ENCODE results near the gene GYG1.
"Not testable (repeated sequence)": the region's sequence is repeated elsewhere in the genome, so short reads cannot be mapped to it uniquely, and the experiment has no call there.

The GYG1 gene

GRCh38 chr3:148987551-148987950, 3.8 kb upstream of the GYG1 start:
- H3K9me3 ChIP-seq (ENCODE audit: control extremely low read depth in 1 of 5, control insufficient read depth in 4 of 5, insufficient read depth in 2 of 5, low read depth in 1 of 5, low read length in 4 of 5); DNase-seq; H3K27me3 ChIP-seq (replicated peaks in 2 of 5; ENCODE audit: control insufficient read depth in 4 of 5, insufficient read depth in 5 of 5, low read length in 4 of 5); POLR2A ChIA-PET; H3K27ac ChIP-seq (ENCODE audit: insufficient read depth in 1 of 2, low read depth in 1 of 2, low read length in 2 of 2, poor library complexity in 1 of 2, severe bottlenecking in 2 of 2); H3K4me3 ChIP-seq (ENCODE audit: control insufficient read depth in 1 of 7, extremely low read depth in 1 of 7, insufficient read depth in 4 of 7, low read depth in 2 of 7, low read length in 6 of 7); H3K36me3 ChIP-seq (ENCODE audit: control insufficient read depth in 4 of 4, insufficient read depth in 4 of 4, low read length in 3 of 4); CTCF ChIA-PET: not testable (repeated sequence)
- peaks cover 9 to 25% (median 13%) of the 10 kb centered on the region in 4 experiments for H3K4me1 ChIP-seq (ENCODE audit: control extremely low read depth in 1 of 4, control insufficient read depth in 4 of 4, insufficient read depth in 4 of 4, low read length in 3 of 4)
- 97% methylated on average over 17 of the region's 29 CpGs for WGBS (ENCODE audit: insufficient coverage)

- CTCF ChIA-PET: interaction anchor here (0.9 to 2.5 kb wide), 5 partner anchors 9 to 36 kb away, joined by 3 to 12 read pairs (median 4); no protein-coding TSS in a partner anchor
- POLR2A ChIA-PET: no interaction called here
- H3K27me3 ChIP-seq (replicated peaks in 2 of 5; ENCODE audit: control insufficient read depth in 4 of 5, insufficient read depth in 5 of 5, low read length in 4 of 5): no peaks in the 10 kb centered on the region
- 100% methylated on average over 1 of the region's 4 CpGs for WGBS (ENCODE audit: insufficient coverage)
- H3K27ac ChIP-seq (ENCODE audit: insufficient read depth in 1 of 2, low read depth in 1 of 2, low read length in 2 of 2, poor library complexity in 1 of 2, severe bottlenecking in 2 of 2): no peak overlapping the region
- peak overlapping the region in 5 of 7 experiments; percentile 15 to 84 (median 82) for H3K4me3 ChIP-seq (ENCODE audit: control insufficient read depth in 1 of 7, extremely low read depth in 1 of 7, insufficient read depth in 4 of 7, low read depth in 2 of 7, low read length in 6 of 7)
- peaks cover 11 to 28% (median 17%) of the 10 kb centered on the region in 4 experiments for H3K4me1 ChIP-seq (ENCODE audit: control extremely low read depth in 1 of 4, control insufficient read depth in 4 of 4, insufficient read depth in 4 of 4, low read length in 3 of 4)
- DNase-seq: peak in 2 of 3 donors; percentile 18 to 44
- peaks cover 0 to 10% (median 4%) of the 10 kb centered on the region in 4 experiments for H3K36me3 ChIP-seq (ENCODE audit: control insufficient read depth in 4 of 4, insufficient read depth in 4 of 4, low read length in 3 of 4)
- H3K9me3 ChIP-seq (ENCODE audit: control extremely low read depth in 1 of 5, control insufficient read depth in 4 of 5, insufficient read depth in 2 of 5, low read depth in 1 of 5, low read length in 4 of 5): no peaks in the 10 kb centered on the region
Observed at GRCh38 chr3:148990236-148990635, 1.1 kb upstream of the GYG1 start.

DNA sequence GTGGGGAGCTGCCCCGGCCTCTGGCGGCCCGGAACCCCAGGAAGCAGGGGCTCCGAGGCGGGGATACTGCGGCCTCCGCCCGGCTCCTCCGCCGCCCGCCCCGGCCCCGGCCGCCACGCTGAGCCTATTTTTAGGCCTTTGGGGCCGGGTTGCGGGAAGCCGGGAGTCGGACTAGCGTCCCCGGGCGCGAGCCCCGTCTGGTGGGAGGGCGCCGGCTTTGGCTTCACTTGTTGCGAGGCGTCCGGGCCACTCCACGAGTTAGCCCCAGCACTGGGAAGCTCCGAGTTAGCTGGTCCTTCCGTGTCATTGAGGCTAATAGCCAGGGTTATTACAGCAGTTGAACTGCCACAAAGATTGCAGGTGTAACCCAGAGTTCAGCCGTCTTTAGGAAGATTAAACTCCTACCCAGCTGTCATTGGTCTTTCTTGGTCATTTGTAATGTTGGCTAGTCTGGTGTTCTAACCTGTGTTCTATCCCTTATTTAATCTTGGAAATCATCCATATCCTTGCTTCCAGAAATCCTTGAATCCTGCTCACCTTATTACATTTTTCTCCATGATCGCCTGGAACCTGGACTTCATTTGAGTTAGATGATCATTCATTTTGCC, 791 bp downstream of the GYG1 start:
- ChIA-PET CTCF (interaction anchor here (0.5 to 1.2 kb wide), 6 partner anchors 9 to 73 kb away, joined by 3 to 4 read pairs (median 4); no protein-coding TSS in a partner anchor), POLR2A (interaction anchor here (0.5 kb wide), 1 partner anchor 17 kb away, joined by 4 read pairs; no protein-coding TSS in a partner anchor)
- Histone ChIP-seq H3K9me3 (ENCODE audit: control extremely low read depth in 1 of 5, control insufficient read depth in 4 of 5, insufficient read depth in 2 of 5, low read depth in 1 of 5, low read length in 4 of 5) (no peaks in the 10 kb centered on the region), H3K27me3 (replicated peaks in 2 of 5; ENCODE audit: control insufficient read depth in 4 of 5, insufficient read depth in 5 of 5, low read length in 4 of 5) (no peaks in the 10 kb centered on the region), H3K4me3 (ENCODE audit: control insufficient read depth in 1 of 7, extremely low read depth in 1 of 7, insufficient read depth in 4 of 7, low read depth in 2 of 7, low read length in 6 of 7) (peak overlapping the region; percentile 67 to 99 (median 82)), H3K36me3 (ENCODE audit: control insufficient read depth in 4 of 4, insufficient read depth in 4 of 4, low read length in 3 of 4) (peaks cover 2 to 27% (median 16%) of the 10 kb centered on the region in 4 experiments), H3K27ac (ENCODE audit: insufficient read depth in 1 of 2, low read depth in 1 of 2, low read length in 2 of 2, poor library complexity in 1 of 2, severe bottlenecking in 2 of 2) (peak overlapping the region in 1 of 2 experiments; percentile 75), H3K4me1 (ENCODE audit: control extremely low read depth in 1 of 4, control insufficient read depth in 4 of 4, insufficient read depth in 4 of 4, low read length in 3 of 4) (peaks cover 11 to 28% (median 17%) of the 10 kb centered on the region in 4 experiments)
- 3% methylated on average over 34 of the region's 34 CpGs for WGBS (ENCODE audit: insufficient coverage)
- peak; percentile 38 to 60 (median 44) for DNase-seq

GRCh38 chr3:148992635-148993255, 1.4 kb downstream of the GYG1 start:
- H3K27ac ChIP-seq (ENCODE audit: insufficient read depth in 1 of 2, low read depth in 1 of 2, low read length in 2 of 2, poor library complexity in 1 of 2, severe bottlenecking in 2 of 2): peak overlapping the region in 1 of 2 experiments; percentile 75
- H3K9me3 ChIP-seq (ENCODE audit: control extremely low read depth in 1 of 5, control insufficient read depth in 4 of 5, insufficient read depth in 2 of 5, low read depth in 1 of 5, low read length in 4 of 5): no peaks in the 10 kb centered on the region
- H3K4me3 ChIP-seq (ENCODE audit: control insufficient read depth in 1 of 7, extremely low read depth in 1 of 7, insufficient read depth in 4 of 7, low read depth in 2 of 7, low read length in 6 of 7): peak overlapping the region in 5 of 7 experiments; percentile 78 to 84 (median 82)
- POLR2A ChIA-PET: no interaction called here
- WGBS (ENCODE audit: insufficient coverage): 86% methylated on average over 6 of the region's 10 CpGs
- no peaks in the 10 kb centered on the region for H3K27me3 ChIP-seq (replicated peaks in 2 of 5; ENCODE audit: control insufficient read depth in 4 of 5, insufficient read depth in 5 of 5, low read length in 4 of 5)
- no peak for DNase-seq
- peaks cover 11 to 28% (median 17%) of the 10 kb centered on the region in 4 experiments for H3K4me1 ChIP-seq (ENCODE audit: control extremely low read depth in 1 of 4, control insufficient read depth in 4 of 4, insufficient read depth in 4 of 4, low read length in 3 of 4)
- CTCF ChIA-PET: interaction anchor here (1.0 to 1.5 kb wide), 6 partner anchors 9 to 38 kb away, joined by 3 to 7 read pairs (median 4); no protein-coding TSS in a partner anchor
- peaks cover 2 to 32% (median 19%) of the 10 kb centered on the region in 4 experiments for H3K36me3 ChIP-seq (ENCODE audit: control insufficient read depth in 4 of 4, insufficient read depth in 4 of 4, low read length in 3 of 4)

DNA sequence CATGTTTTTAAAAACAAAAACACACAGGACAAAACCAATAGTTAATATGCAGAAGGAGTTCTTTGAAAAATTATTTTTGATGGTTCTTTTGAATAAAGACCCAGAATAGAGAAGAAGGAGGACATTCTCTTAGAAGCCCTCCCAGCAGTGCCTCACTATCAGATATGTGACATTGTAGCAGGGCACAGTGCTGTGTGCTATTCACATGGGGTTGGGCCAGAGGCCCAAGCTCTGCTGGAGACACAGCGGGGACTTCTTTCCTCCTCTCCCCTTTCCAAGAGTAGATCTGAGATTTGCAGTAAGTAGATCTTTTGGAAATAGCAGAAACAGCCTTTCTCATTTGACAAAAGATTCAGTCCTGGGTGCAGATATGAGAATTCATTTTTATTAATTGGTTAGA, 6.3 kb downstream of the GYG1 start:
- ChIA-PET POLR2A (no interaction called here), CTCF (interaction anchor here (1.0 kb wide), 1 partner anchor 45 kb away, joined by 4 read pairs; no protein-coding TSS in a partner anchor)
- Histone ChIP-seq H3K9me3 (ENCODE audit: control extremely low read depth in 1 of 5, control insufficient read depth in 4 of 5, insufficient read depth in 2 of 5, low read depth in 1 of 5, low read length in 4 of 5) (no peaks in the 10 kb centered on the region), H3K36me3 (ENCODE audit: control insufficient read depth in 4 of 4, insufficient read depth in 4 of 4, low read length in 3 of 4) (peaks cover 2 to 48% (median 31%) of the 10 kb centered on the region in 4 experiments), H3K27ac (ENCODE audit: insufficient read depth in 1 of 2, low read depth in 1 of 2, low read length in 2 of 2, poor library complexity in 1 of 2, severe bottlenecking in 2 of 2) (no peak overlapping the region), H3K4me1 (ENCODE audit: control extremely low read depth in 1 of 4, control insufficient read depth in 4 of 4, insufficient read depth in 4 of 4, low read length in 3 of 4) (peaks cover 2 to 15% (median 8%) of the 10 kb centered on the region in 4 experiments), H3K4me3 (ENCODE audit: control insufficient read depth in 1 of 7, extremely low read depth in 1 of 7, insufficient read depth in 4 of 7, low read depth in 2 of 7, low read length in 6 of 7) (no peak overlapping the region), H3K27me3 (replicated peaks in 2 of 5; ENCODE audit: control insufficient read depth in 4 of 5, insufficient read depth in 5 of 5, low read length in 4 of 5) (no peaks in the 10 kb centered on the region)
- no CpG with 5 or more reads among the region's 1 CpG for WGBS (ENCODE audit: insufficient coverage)
- no peak for DNase-seq

DNA sequence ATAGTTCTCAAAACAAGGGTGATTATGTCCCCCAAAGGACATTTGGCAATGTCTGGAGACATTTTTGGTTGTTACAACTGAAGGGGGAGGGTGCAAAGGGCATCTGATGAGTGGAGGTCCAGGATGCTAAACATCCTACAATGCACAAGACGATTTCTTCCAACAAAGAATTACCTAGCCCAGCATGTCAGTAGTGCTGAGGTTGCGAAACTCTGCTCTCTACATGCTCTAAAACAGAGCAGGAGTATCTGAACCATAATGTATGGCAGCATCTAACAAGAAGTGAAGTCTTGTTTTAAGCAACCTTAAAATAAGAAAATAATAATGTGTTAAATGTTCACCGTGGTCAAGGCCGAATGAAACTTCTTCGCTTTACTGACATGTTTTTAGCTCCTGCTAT, 7.0 kb downstream of the GYG1 start:
- Histone ChIP-seq H3K36me3 (ENCODE audit: control insufficient read depth in 4 of 4, insufficient read depth in 4 of 4, low read length in 3 of 4) (peaks cover 2 to 48% (median 31%) of the 10 kb centered on the region in 4 experiments), H3K4me1 (ENCODE audit: control extremely low read depth in 1 of 4, control insufficient read depth in 4 of 4, insufficient read depth in 4 of 4, low read length in 3 of 4) (peaks cover 0 to 15% (median 5%) of the 10 kb centered on the region in 4 experiments), H3K27me3 (replicated peaks in 2 of 5; ENCODE audit: control insufficient read depth in 4 of 5, insufficient read depth in 5 of 5, low read length in 4 of 5) (no peaks in the 10 kb centered on the region), H3K9me3 (ENCODE audit: control extremely low read depth in 1 of 5, control insufficient read depth in 4 of 5, insufficient read depth in 2 of 5, low read depth in 1 of 5, low read length in 4 of 5) (no peaks in the 10 kb centered on the region), H3K27ac (ENCODE audit: insufficient read depth in 1 of 2, low read depth in 1 of 2, low read length in 2 of 2, poor library complexity in 1 of 2, severe bottlenecking in 2 of 2) (no peak overlapping the region), H3K4me3 (ENCODE audit: control insufficient read depth in 1 of 7, extremely low read depth in 1 of 7, insufficient read depth in 4 of 7, low read depth in 2 of 7, low read length in 6 of 7) (no peak overlapping the region)
- WGBS (ENCODE audit: insufficient coverage): 100% methylated on average over 5 of the region's 5 CpGs
- ChIA-PET CTCF (interaction anchor here (1.0 to 1.5 kb wide), 3 partner anchors 44 to 99 kb away, joined by 3 to 4 read pairs (median 3); no protein-coding TSS in a partner anchor), POLR2A (no interaction called here)
- no peak for DNase-seq
